Heart left ventricle (tissue), 16 donors: ENCODE measurements around the gene MYO19. TPM values are rescaled to one million over a fixed set of nuclear protein-coding genes. Genes with fewer than 3 reads are reported as not detected.
"Not testable (repeated sequence)": the region's sequence is repeated elsewhere in the genome, so short reads cannot be mapped to it uniquely, and the experiment has no call there.

Experiments used
- ATAC-seq, 4 donors: fragments of 200-7000 bp; cut with Tn5 transposase; one replicate each; pipeline ENCODE4 v1.9.1; 2020 to 2022; ENCODE audit warnings: moderate library complexity in 4 of 4, mild to moderate bottlenecking in 3 of 4, moderate number of reproducible peaks in 1 of 4
- DNase-seq, 5 donors: peaks; one replicate each; pipeline ENCODE4 v3.0.0-alpha.2; 2020
- H3K27ac ChIP-seq, 12 donors: fragments of 200-600 bp; sonication (generic) in 4 of 12; one replicate each; pipeline versions ENCODE4 v1.5.0 to v1.8.0; 2016 to 2022; ENCODE audit warnings: mild to moderate bottlenecking in 2 of 12
- H3K27me3 ChIP-seq, 9 donors: fragments of 200-600 bp; sonication (generic) in 2 of 9; one replicate each; pipeline versions ENCODE4 v1.5.1 to v1.8.0; 2016 to 2022; ENCODE audit warnings: mild to moderate bottlenecking in 3 of 9
- H3K36me3 ChIP-seq, 9 donors: fragments of 200-600 bp; sonication (generic) in 2 of 9; one replicate each; pipeline versions ENCODE4 v1.5.0 to v1.8.0; 2018 to 2022; ENCODE audit warnings: mild to moderate bottlenecking in 2 of 9
- H3K4me1 ChIP-seq, 12 donors: fragments of 200-600 bp; sonication (generic) in 4 of 12; one replicate each; pipeline versions ENCODE4 v1.5.0 to v1.8.0; 2016 to 2022; ENCODE audit warnings: mild to moderate bottlenecking in 3 of 12
- H3K4me3 ChIP-seq, 12 donors: fragments of 200-600 bp; sonication (generic) in 4 of 12; one replicate each; pipeline versions ENCODE4 v1.5.0 to v1.8.0; 2017 to 2022; ENCODE audit warnings: mild to moderate bottlenecking in 9 of 12, moderate library complexity in 4 of 12
- H3K9me3 ChIP-seq, 12 donors: fragments of 200-600 bp; sonication (generic) in 4 of 12; one replicate each; pipeline versions ENCODE4 v1.5.0 to v1.8.0; 2016 to 2022; ENCODE audit warnings: mild to moderate bottlenecking in 1 of 12
- CTCF ChIP-seq, 12 donors: fragments of 200-600 bp; sonication (generic) in 4 of 12; IDR thresholded peaks; one replicate each; pipeline versions ENCODE4 v1.5.0 to v1.8.0; 2018 to 2022; ENCODE audit warnings: antibody characterized with exemption in 12 of 12, mild to moderate bottlenecking in 5 of 12
- POLR2A ChIP-seq, 2 donors: fragments of 450-650 bp; IDR thresholded peaks; one replicate each; pipeline ENCODE4 v1.6.1; 2017; ENCODE audit warnings: antibody characterized with exemption in 2 of 2, mild to moderate bottlenecking in 2 of 2, moderate library complexity in 2 of 2
- WGBS, 4 donors: extraction: QIAGEN DNeasy Blood & Tissue Kit in 2 of 4; methylation state at CpG; one replicate each; pipeline versions ENCODE4 v1.1.5 to v1.1.7; 2013 to 2018; 5-methylcytosine and 5-hydroxymethylcytosine counted together
- intact Hi-C, 10 donors: fragments of 100-400 bp; cut with DNase I; formaldehyde crosslinking; loops; one replicate each; pipeline versions ENCODE4 v1.11.1 to v1.14.2; 2022
- polyA plus RNA-seq, 2 donors: library from polyadenylated mRNA; stranded (reverse); fragments of 200-250 nt; gene quantifications; one replicate each; pipeline ENCODE4 v1.2.3, GENCODE V29; 2013
- total RNA-seq, 9 donors: library from RNA; depleted of rRNA in 2 of 9; stranded (reverse); fragments of >200 nt in 2 of 9; fragmentation: NEBNext Ultra II Directional in 3 of 9; extraction: Animal tissue kit (Norgen Biotek cat#: 25700) in 3 of 9; gene quantifications; one replicate each; pipeline versions ENCODE4 v1.1.0 to v1.2.4, GENCODE V29; 2016 to 2023
- donor health status: ischemic (EF 13 %, LVEDD 7.1; RV severe dilation, severe dysfunction).
- donor health status: healthy with polysubstance abuse.
- donor health status: DM: no; HTN: yes; CAD: no.
- donor health status: DM: no; HTN: no; CAD: no.
- donor health status: ischemic (EF 25% LVEDD 6.9; RV normal size, moderate dysfunction).
- donor health status: ischemic (EF 25% LVEDD 5.7; RV mildly dilated, moderate dysfunction).
- donor health status: healthy.
- donor health status: DM: yes; HTN: yes; CAD: no.
- donor health status: ischemic (EF 35%, LVEDD 5.7; RV mildly dilated, moderate dysfunction).
- donor health status: nonischemic (EF 11% LVEDD 7.7; RV severe dilation, severe dysfunction).
- donor health status: DM: yes; HTN: yes; CAD: no.
- donor health status: PGD.
- donor health status: ischemic (EF 29% LVEDD 5.4; RV normal size, mild dysfunction).
- donor health status: nonischemic (EF 23%, LVEDD 6.1; RV moderate dilation, normal function).

MYO19 gene
- total and polyA plus RNA-seq, 11 donors = 5.8 to 32.7 (median 12.3) TPM

- ATAC-seq (no peak), DNase-seq (no peak)
- intact Hi-C loops = loop anchor here in 1 of 10 donors (10.0 kb wide), 1 partner anchor 844 kb away; no protein-coding TSS in a partner anchor
- Histone ChIP-seq H3K36me3 (peaks cover 0 to 75% (median 26%) of the 10 kb centered on the region in 9 donors), H3K27me3 (no peaks in the 10 kb centered on the region), H3K4me3 (no peak overlapping the region), H3K27ac (no peak overlapping the region), H3K9me3 (no peaks in the 10 kb centered on the region), H3K4me1 (peaks cover 0 to 7% (median 0%) of the 10 kb centered on the region in 12 donors)
- TF ChIP-seq POLR2A (IDR thresholded peaks at IDR 0.05) = no peak
- no peak for TF ChIP-seq CTCF (IDR thresholded peaks at IDR 0.05)
- 88 to 96% (median 94%) methylated on average over 6 of the region's 6 CpGs for WGBS, 4 donors
These were observed 23.5 kb downstream of the MYO19 start for GRCh38 chr17:36511216-36511615.

- DNase-seq (no peak), ATAC-seq (no peak)
- intact Hi-C loops = loop anchor here in 1 of 10 donors (10.0 kb wide), 1 partner anchor 844 kb away; no protein-coding TSS in a partner anchor
- no peak overlapping the region for H3K4me3 ChIP-seq
- peaks cover 0 to 6% (median 0%) of the 10 kb centered on the region in 12 donors for H3K4me1 ChIP-seq
- TF ChIP-seq POLR2A (IDR thresholded peaks at IDR 0.05) (no peak), CTCF (IDR thresholded peaks at IDR 0.05) (no peak)
- H3K27me3 ChIP-seq = no peaks in the 10 kb centered on the region
- H3K9me3 ChIP-seq = no peaks in the 10 kb centered on the region
- no peak overlapping the region for H3K27ac ChIP-seq
- WGBS, 4 donors = 83 to 94% (median 89%) methylated on average over 11 to 14 of the region's 14 CpGs
- H3K36me3 ChIP-seq = peaks cover 0 to 75% (median 29%) of the 10 kb centered on the region in 9 donors
These were observed 24.0 kb downstream of the MYO19 start for GRCh38 chr17:36510636-36511035.

- Histone ChIP-seq H3K36me3 (peaks cover 0 to 79% (median 36%) of the 10 kb centered on the region in 9 donors), H3K4me3 (no peak overlapping the region), H3K27me3 (no peaks in the 10 kb centered on the region), H3K27ac (no peak overlapping the region), H3K4me1 (peaks cover 0 to 2% (median 0%) of the 10 kb centered on the region in 12 donors), H3K9me3 (no peaks in the 10 kb centered on the region)
- TF ChIP-seq CTCF (IDR thresholded peaks at IDR 0.05) (no peak), POLR2A (IDR thresholded peaks at IDR 0.05) (no peak)
- intact Hi-C loops = no loop called here
- DNase-seq (no peak), ATAC-seq (no peak)
- WGBS, 4 donors = 93 to 96% (median 96%) methylated on average over 9 of the region's 9 CpGs
These were observed 25.2 kb downstream of the MYO19 start for GRCh38 chr17:36509272-36509985.

GRCh38 chr17:36508439-36508838, 26.2 kb downstream of the MYO19 start:
- H3K9me3 ChIP-seq, intact Hi-C loops, H3K27me3 ChIP-seq, ATAC-seq, H3K4me3 ChIP-seq, DNase-seq, H3K27ac ChIP-seq: not testable (repeated sequence)
- WGBS, 4 donors = 88 to 100% (median 93%) methylated on average over 2 of the region's 2 CpGs
- H3K4me1 ChIP-seq = peaks cover 0 to 12% (median 2%) of the 10 kb centered on the region in 12 donors
- H3K36me3 ChIP-seq = peaks cover 0 to 81% (median 43%) of the 10 kb centered on the region in 9 donors
